Measurements from ENCODE around the gene LMX1A. TPM values are rescaled to one million over a fixed set of nuclear protein-coding genes. Genes with fewer than 3 reads are reported as not detected.

LMX1A gene
- total and polyA plus RNA-seq, 2 of the 13 experiments (the other 11 are each of a cell fraction or from before 2014, with no cell fraction given), result 0.07 TPM; not detected in 1

DNA sequence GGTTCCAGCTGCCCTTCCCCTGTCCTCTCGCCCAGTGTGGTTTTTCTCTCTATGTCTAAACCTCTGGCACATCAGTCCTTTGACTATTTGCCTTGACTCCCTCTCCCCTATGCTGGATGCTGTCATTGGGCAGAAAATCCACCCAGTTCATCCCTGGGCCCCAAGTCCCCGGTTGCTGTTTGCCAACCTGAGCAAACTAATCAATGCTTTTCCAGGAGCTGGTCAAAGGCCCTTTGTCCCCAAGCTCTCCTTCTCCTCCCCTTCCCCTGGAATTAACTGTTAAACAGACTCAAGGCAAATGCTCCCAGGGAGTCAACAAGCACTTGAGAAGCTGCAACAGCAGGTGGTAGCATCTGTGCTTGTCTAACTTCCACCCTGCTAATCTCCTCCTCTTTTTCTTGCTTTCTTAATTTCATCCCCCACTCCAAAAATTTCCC, 102.7 kb downstream of the LMX1A start (continued):
- TF ChIP-seq, protein P1, sequence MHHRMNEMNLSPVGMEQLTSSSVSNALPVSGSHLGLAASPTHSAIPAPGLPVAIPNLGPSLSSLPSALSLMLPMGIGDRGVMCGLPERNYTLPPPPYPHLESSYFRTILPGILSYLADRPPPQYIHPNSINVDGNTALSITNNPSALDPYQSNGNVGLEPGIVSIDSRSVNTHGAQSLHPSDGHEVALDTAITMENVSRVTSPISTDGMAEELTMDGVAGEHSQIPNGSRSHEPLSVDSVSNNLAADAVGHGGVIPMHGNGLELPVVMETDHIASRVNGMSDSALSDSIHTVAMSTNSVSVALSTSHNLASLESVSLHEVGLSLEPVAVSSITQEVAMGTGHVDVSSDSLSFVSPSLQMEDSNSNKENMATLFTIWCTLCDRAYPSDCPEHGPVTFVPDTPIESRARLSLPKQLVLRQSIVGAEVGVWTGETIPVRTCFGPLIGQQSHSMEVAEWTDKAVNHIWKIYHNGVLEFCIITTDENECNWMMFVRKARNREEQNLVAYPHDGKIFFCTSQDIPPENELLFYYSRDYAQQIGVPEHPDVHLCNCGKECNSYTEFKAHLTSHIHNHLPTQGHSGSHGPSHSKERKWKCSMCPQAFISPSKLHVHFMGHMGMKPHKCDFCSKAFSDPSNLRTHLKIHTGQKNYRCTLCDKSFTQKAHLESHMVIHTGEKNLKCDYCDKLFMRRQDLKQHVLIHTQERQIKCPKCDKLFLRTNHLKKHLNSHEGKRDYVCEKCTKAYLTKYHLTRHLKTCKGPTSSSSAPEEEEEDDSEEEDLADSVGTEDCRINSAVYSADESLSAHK (CRISPR knock-in tag; IDR thresholded peaks at IDR 0.05; ENCODE audit: borderline replicate concordance), result no peak
- TF ChIP-seq, protein P2, sequence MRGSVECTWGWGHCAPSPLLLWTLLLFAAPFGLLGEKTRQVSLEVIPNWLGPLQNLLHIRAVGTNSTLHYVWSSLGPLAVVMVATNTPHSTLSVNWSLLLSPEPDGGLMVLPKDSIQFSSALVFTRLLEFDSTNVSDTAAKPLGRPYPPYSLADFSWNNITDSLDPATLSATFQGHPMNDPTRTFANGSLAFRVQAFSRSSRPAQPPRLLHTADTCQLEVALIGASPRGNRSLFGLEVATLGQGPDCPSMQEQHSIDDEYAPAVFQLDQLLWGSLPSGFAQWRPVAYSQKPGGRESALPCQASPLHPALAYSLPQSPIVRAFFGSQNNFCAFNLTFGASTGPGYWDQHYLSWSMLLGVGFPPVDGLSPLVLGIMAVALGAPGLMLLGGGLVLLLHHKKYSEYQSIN (CRISPR knock-in tag; IDR thresholded peaks at IDR 0.05; ENCODE audit: borderline replicate concordance), result no peak
- TF ChIP-seq ZFP1 (CRISPR knock-in tag; IDR thresholded peaks at IDR 0.05) (no peak), PAX8 (CRISPR knock-in tag; IDR thresholded peaks at IDR 0.05; ENCODE audit: borderline replicate concordance) (no peak), ESRRA (CRISPR knock-in tag; IDR thresholded peaks at IDR 0.05; ENCODE audit: low read depth) (peak; percentile 51; the same call in 1 of the 2 replicates), SMARCC2 (IDR thresholded peaks at IDR 0.05) (no peak), PHF8 (CRISPR knock-in tag; IDR thresholded peaks at IDR 0.05) (no peak), PLRG1 (conservative IDR thresholded peaks at IDR 0.05) (no peak), ZNF552 (CRISPR knock-in tag; IDR thresholded peaks at IDR 0.05; ENCODE audit: borderline replicate concordance) (no peak), ZSCAN22 (CRISPR knock-in tag; IDR thresholded peaks at IDR 0.05) (no peak), ZC3H4 (CRISPR knock-in tag; IDR thresholded peaks at IDR 0.05; ENCODE audit: borderline replicate concordance) (no peak), ZNF567 (CRISPR knock-in tag; IDR thresholded peaks at IDR 0.05; ENCODE audit: borderline replicate concordance) (no peak), ZNF253 (CRISPR knock-in tag; IDR thresholded peaks at IDR 0.05; ENCODE audit: borderline replicate concordance) (no peak), MAZ (IDR thresholded peaks at IDR 0.05; ENCODE audit: borderline replicate concordance, low read depth, low read length) (no peak), MAZ (CRISPR knock-in tag; IDR thresholded peaks at IDR 0.05; ENCODE audit: low read depth) (no peak; the same call in 1 of the 2 replicates), KLF15 (CRISPR knock-in tag; IDR thresholded peaks at IDR 0.05; ENCODE audit: borderline replicate concordance) (no peak), ZNF672 (CRISPR knock-in tag; IDR thresholded peaks at IDR 0.05) (no peak), TEAD3 (CRISPR knock-in tag; optimal IDR thresholded peaks at IDR 0.05; ENCODE audit: borderline replicate concordance) (peak; percentile 49), CBX1 (IDR thresholded peaks at IDR 0.05; ENCODE audit: low read depth) (no peak), TBX3 (IDR thresholded peaks at IDR 0.05; ENCODE audit: borderline replicate concordance) (no peak)
- TF ChIP-seq, protein P3, sequence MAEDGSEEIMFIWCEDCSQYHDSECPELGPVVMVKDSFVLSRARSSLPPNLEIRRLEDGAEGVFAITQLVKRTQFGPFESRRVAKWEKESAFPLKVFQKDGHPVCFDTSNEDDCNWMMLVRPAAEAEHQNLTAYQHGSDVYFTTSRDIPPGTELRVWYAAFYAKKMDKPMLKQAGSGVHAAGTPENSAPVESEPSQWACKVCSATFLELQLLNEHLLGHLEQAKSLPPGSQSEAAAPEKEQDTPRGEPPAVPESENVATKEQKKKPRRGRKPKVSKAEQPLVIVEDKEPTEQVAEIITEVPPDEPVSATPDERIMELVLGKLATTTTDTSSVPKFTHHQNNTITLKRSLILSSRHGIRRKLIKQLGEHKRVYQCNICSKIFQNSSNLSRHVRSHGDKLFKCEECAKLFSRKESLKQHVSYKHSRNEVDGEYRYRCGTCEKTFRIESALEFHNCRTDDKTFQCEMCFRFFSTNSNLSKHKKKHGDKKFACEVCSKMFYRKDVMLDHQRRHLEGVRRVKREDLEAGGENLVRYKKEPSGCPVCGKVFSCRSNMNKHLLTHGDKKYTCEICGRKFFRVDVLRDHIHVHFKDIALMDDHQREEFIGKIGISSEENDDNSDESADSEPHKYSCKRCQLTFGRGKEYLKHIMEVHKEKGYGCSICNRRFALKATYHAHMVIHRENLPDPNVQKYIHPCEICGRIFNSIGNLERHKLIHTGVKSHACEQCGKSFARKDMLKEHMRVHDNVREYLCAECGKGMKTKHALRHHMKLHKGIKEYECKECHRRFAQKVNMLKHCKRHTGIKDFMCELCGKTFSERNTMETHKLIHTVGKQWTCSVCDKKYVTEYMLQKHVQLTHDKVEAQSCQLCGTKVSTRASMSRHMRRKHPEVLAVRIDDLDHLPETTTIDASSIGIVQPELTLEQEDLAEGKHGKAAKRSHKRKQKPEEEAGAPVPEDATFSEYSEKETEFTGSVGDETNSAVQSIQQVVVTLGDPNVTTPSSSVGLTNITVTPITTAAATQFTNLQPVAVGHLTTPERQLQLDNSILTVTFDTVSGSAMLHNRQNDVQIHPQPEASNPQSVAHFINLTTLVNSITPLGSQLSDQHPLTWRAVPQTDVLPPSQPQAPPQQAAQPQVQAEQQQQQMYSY (CRISPR knock-in tag; IDR thresholded peaks at IDR 0.05), result no peak
- TF ChIP-seq, protein P4, sequence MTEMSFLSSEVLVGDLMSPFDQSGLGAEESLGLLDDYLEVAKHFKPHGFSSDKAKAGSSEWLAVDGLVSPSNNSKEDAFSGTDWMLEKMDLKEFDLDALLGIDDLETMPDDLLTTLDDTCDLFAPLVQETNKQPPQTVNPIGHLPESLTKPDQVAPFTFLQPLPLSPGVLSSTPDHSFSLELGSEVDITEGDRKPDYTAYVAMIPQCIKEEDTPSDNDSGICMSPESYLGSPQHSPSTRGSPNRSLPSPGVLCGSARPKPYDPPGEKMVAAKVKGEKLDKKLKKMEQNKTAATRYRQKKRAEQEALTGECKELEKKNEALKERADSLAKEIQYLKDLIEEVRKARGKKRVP (CRISPR knock-in tag; IDR thresholded peaks at IDR 0.05), result no peak
- TF ChIP-seq, protein P5, sequence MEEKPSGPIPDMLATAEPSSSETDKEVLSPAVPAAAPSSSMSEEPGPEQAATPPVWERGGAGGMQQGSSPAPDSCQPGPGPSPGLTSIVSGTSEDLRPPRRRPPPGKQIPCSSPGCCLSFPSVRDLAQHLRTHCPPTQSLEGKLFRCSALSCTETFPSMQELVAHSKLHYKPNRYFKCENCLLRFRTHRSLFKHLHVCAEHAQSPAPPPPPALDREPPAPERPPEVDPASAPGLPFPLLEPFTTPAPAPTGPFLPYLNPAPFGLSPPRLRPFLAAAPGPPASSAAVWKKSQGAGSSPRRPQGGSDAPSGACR (CRISPR knock-in tag; IDR thresholded peaks at IDR 0.05), result no peak
